K562 (cell line): Measurements from ENCODE around the gene TMPRSS11A. TPM values are rescaled to one million over a fixed set of nuclear protein-coding genes. Genes with fewer than 3 reads are reported as not detected.

Experiments used
- ATAC-seq: fragments of 200-7000 bp; cut with Tn5 transposase; 3 replicates; pipeline ENCODE4 v1.9.1; 2020; ENCODE audit warnings: moderate library complexity
- BruUV-seq: library from RNA; stranded (reverse); fragments of 400-500 nt; replicated peaks from 2 replicates; lab custom pipeline; 2021; lab: Mats Ljungman, UMichigan
- CTCF ChIA-PET: fragments of 300-600 bp; formaldehyde crosslinking; extraction: SDS; loops from one replicate; lab custom pipeline; 2021; ENCODE audit warnings: low intra/inter-chr PET ratio; lab: Yijun Ruan, JAX
- POLR2A ChIA-PET: fragments of 300-600, 350-650 bp; sonication (Branson Sonifier 250); formaldehyde crosslinking; extraction: SDS; loops from one replicate; lab custom pipeline; 2021; ENCODE audit warnings: antibody characterized with exemption, inconsistent platforms; lab: Yijun Ruan, JAX
- DNase-seq, 4 experiments: peaks; one replicate each; pipeline versions ENCODE4 v3.0.0 to v3.0.0-alpha.2; 2011 to 2018; ENCODE audit warnings: low spot score in 3 of 4, mixed read lengths in 3 of 4; ENCODE audit errors: extremely low read depth in 1 of 4
- FAIRE-seq: peaks from 2 replicates; lab custom pipeline; 2011; peaks lifted over from hg19 to GRCh38; lab: Jason Lieb, UNC
- H2AFZ ChIP-seq: 2 replicates; pipeline ENCODE4 v1.6.0; 2011; ENCODE audit warnings: low read depth, low read length, control low read depth, inconsistent platforms
- H3K27ac ChIP-seq: fragments of 200-600 bp; 3 replicates; pipeline ENCODE4 v1.8.0; 2011; ENCODE audit warnings: low read depth, mild to moderate bottlenecking, control low read depth, inconsistent platforms, low read length, moderate library complexity, mixed read lengths; ENCODE audit errors: extremely low read depth
- H3K27me3 ChIP-seq, 2 experiments: fragments of 300-600 bp in 1 of 2; 2 replicates in 1 of 2; 3 replicates in 1 of 2; pipeline versions ENCODE4 v1.6.0 to v1.8.0; 2011; ENCODE audit warnings: inconsistent platforms in 2 of 2, low read length in 2 of 2, mild to moderate bottlenecking in 1 of 2, mixed read lengths in 1 of 2, moderate library complexity in 1 of 2; ENCODE audit not compliant: control insufficient read depth in 2 of 2, insufficient read depth in 2 of 2
- H3K36me3 ChIP-seq: fragments of 300-600 bp; 3 replicates; pipeline ENCODE4 v1.8.0; 2011; ENCODE audit warnings: mild to moderate bottlenecking, low read length, inconsistent platforms; ENCODE audit not compliant: control insufficient read depth, insufficient read depth
- H3K4me1 ChIP-seq, 2 experiments: fragments of 200-600 bp in 1 of 2; replicated peaks in 1 of 2; 2 replicates in 1 of 2; 3 replicates in 1 of 2; pipeline versions ENCODE4 v1.5.1 to v1.8.0; 2011; ENCODE audit warnings: inconsistent platforms in 2 of 2, low read length in 2 of 2, mild to moderate bottlenecking in 1 of 2, mixed read lengths in 1 of 2, moderate library complexity in 1 of 2; ENCODE audit not compliant: control insufficient read depth in 2 of 2, insufficient read depth in 2 of 2
- H3K4me2 ChIP-seq: 2 replicates; pipeline ENCODE4 v1.6.1; 2011; ENCODE audit warnings: low read length, control low read depth, inconsistent platforms, mixed read lengths; ENCODE audit not compliant: insufficient read depth
- H3K4me3 ChIP-seq: fragments of 200-600 bp; sonication (generic), shearing (Covaris generic); 2 replicates; pipeline ENCODE4 v1.5.1; 2016; ENCODE audit warnings: control low read depth, inconsistent platforms
- H3K79me2 ChIP-seq: fragments of 200-600 bp; 3 replicates; pipeline ENCODE4 v1.8.0; 2011; ENCODE audit warnings: low read length, inconsistent platforms; ENCODE audit not compliant: control insufficient read depth, insufficient read depth
- H3K9ac ChIP-seq, 2 experiments: 2 replicates each; pipeline versions ENCODE4 v1.6.0 to v1.6.1; 2011; ENCODE audit warnings: low read depth in 2 of 2, low read length in 2 of 2, control low read depth in 1 of 2, inconsistent platforms in 1 of 2, mild to moderate bottlenecking in 1 of 2, mixed read lengths in 1 of 2; ENCODE audit not compliant: insufficient read depth in 1 of 2
- H3K9me1 ChIP-seq: one replicate; pipeline ENCODE4 v1.6.0; 2011; ENCODE audit warnings: inconsistent platforms, mild to moderate bottlenecking, low read length, moderate library complexity; ENCODE audit not compliant: control insufficient read depth, insufficient read depth
- H3K9me3 ChIP-seq: replicated peaks from 2 replicates; pipeline ENCODE4 v1.5.1; 2011; ENCODE audit warnings: low read depth, low read length, inconsistent platforms; ENCODE audit not compliant: control insufficient read depth, insufficient read depth
- H4K20me1 ChIP-seq: replicated peaks from 2 replicates; pipeline ENCODE4 v1.6.1; 2011; ENCODE audit warnings: low read length, inconsistent platforms, mixed read lengths; ENCODE audit not compliant: control insufficient read depth, insufficient read depth
- CBX8 ChIP-seq: fragments of 200-600 bp; sonication (generic); IDR thresholded peaks from 2 replicates; pipeline ENCODE4 v1.6.1; 2012; ENCODE audit warnings: borderline replicate concordance, mixed run types, low read depth, mild to moderate bottlenecking, moderate library complexity, mixed read lengths, low read length, control low read depth, inconsistent platforms; ENCODE audit not compliant: poor library complexity, severe bottlenecking; ENCODE audit errors: extremely low read depth
- HDGF ChIP-seq: fragments of 450-650 bp; IDR thresholded peaks from 2 replicates; pipeline ENCODE4 v1.6.1; 2016
- MGA ChIP-seq: fragments of 450-650 bp; IDR thresholded peaks from 2 replicates; pipeline ENCODE4 v1.6.1; 2016; ENCODE audit warnings: mild to moderate bottlenecking, moderate library complexity
- RNF2 ChIP-seq: sonication (generic); IDR thresholded peaks from 2 replicates; pipeline ENCODE4 v1.6.1; 2016
- TEAD4 ChIP-seq, 2 experiments: sonication (generic) in 1 of 2; formaldehyde crosslinking in 1 of 2; IDR thresholded peaks; 2 replicates each; pipeline versions ENCODE4 v1.6.1 to v1.8.0; 2012 to 2022; ENCODE audit warnings: borderline replicate concordance in 1 of 2, inconsistent platforms in 1 of 2, low read length in 1 of 2, mild to moderate bottlenecking in 1 of 2, missing genetic modification reagents in 1 of 2
- ZNF133 ChIP-seq: fragments of 250-450 bp; sonication (Bioruptor Pico); IDR thresholded peaks from 2 replicates; pipeline ENCODE4 v1.4.0; 2020; ENCODE audit warnings: mild to moderate bottlenecking
- ZNF75A ChIP-seq: fragments of 450-650 bp; formaldehyde crosslinking; IDR thresholded peaks from 2 replicates; pipeline ENCODE4 v1.4.0; 2020; ENCODE audit warnings: mild to moderate bottlenecking
- ZNF785 ChIP-seq: fragments of 250-450 bp; sonication (Bioruptor Pico); IDR thresholded peaks from 2 replicates; pipeline ENCODE4 v1.4.0; 2020; ENCODE audit warnings: mild to moderate bottlenecking
- WGBS: fragments of 100-300 bp; shearing (Covaris generic); methylation state at CpG from one replicate; pipeline ENCODE4 v1.1.6; 2016; ENCODE audit warnings: low coverage, mixed read lengths; ENCODE audit not compliant: insufficient coverage; ENCODE audit errors: missing lambda C conversion rate; 5-methylcytosine and 5-hydroxymethylcytosine counted together
- in situ Hi-C: fragments of 300-500 bp; cut with MboI; formaldehyde crosslinking; loops from 4 replicates; pipeline ENCODE4 v1.15.0; 2018; ENCODE audit warnings: inconsistent platforms, mixed read lengths
- intact Hi-C: fragments of 100-400 bp; cut with micrococcal nuclease; formaldehyde crosslinking; loops from 2 replicates; pipeline ENCODE4 v1.14.2; 2022
- polyA plus RNA-seq, 8 experiments: library from polyadenylated mRNA; depleted of rRNA in 4 of 8; stranded (reverse) in 5 of 8; unstranded in 3 of 8; fragments of >200 nt; fragmentation: Nextera tagmentation in 2 of 8; fragmentation: Illumina TruSeq in 1 of 8; extraction: Ambion mirVana in 2 of 8; extraction: Trizol in 1 of 8; gene quantifications; 2 replicates each; pipeline versions ENCODE4 v1.2.1 to v1.2.3, GENCODE V29; 2011 to 2014; ENCODE audit warnings: inconsistent platforms in 1 of 8, missing spikeins in 1 of 8
- total RNA-seq, 7 experiments: library from RNA; depleted of rRNA in 6 of 7; stranded (reverse); fragments of >200 nt in 6 of 7; fragmentation: Illumina TruSeq in 2 of 7; extraction: Trizol in 2 of 7; gene quantifications; 2 replicates each; pipeline versions ENCODE4 v1.2.1 to v1.2.3, GENCODE V29; 2011 to 2021; ENCODE audit warnings: low replicate concordance in 1 of 7
- TF ChIP-seq, protein P1 (sequence below): sonication (generic); formaldehyde crosslinking; IDR thresholded peaks from 2 replicates; pipeline ENCODE4 v1.8.1; 2022; ENCODE audit warnings: missing genetic modification reagents

Gene TMPRSS11A
- total and polyA plus RNA-seq, 9 of the 15 experiments (the other 6 are each of a cell fraction or from before 2014, with no cell fraction given) = not detected

GRCh38 chr4:67954890-67955289 lies 8.4 kb downstream of the TMPRSS11A start (continued):
- no peak for TF ChIP-seq CBX8

- ATAC-seq (no peak), DNase-seq (no peak), FAIRE-seq (no peak)
- WGBS = 2% methylated on average over 3 of the region's 3 CpGs
- Histone ChIP-seq H2AFZ (no peak overlapping the region), H3K4me1 (no peaks in the 10 kb centered on the region), H4K20me1 (no peaks in the 10 kb centered on the region), H3K27ac (no peak overlapping the region), H3K9me1 (no peaks in the 10 kb centered on the region), H3K9ac (no peak overlapping the region), H3K9me3 (no peaks in the 10 kb centered on the region), H3K4me3 (no peak overlapping the region), H3K79me2 (no peaks in the 10 kb centered on the region), H3K27me3 (no peaks in the 10 kb centered on the region), H3K36me3 (no peaks in the 10 kb centered on the region), H3K4me2 (no peak overlapping the region)
- ChIA-PET POLR2A (no interaction called here), CTCF (no interaction called here)
- intact Hi-C loops (no loop called here), in situ Hi-C loops (no loop called here)
- BruUV-seq = no TSS peak
- TF ChIP-seq TEAD4 (IDR thresholded peaks at IDR 0.05; ENCODE audit: low read length) (no peak), TEAD4 (CRISPR knock-in tag; IDR thresholded peaks at IDR 0.05; ENCODE audit: borderline replicate concordance) (no peak), ZNF133 (CRISPR knock-in tag) (no peak), HDGF (no peak), RNF2 (no peak), MGA (no peak), ZNF75A (CRISPR knock-in tag) (no peak), ZNF785 (CRISPR knock-in tag) (no peak)
- TF ChIP-seq, protein P1, sequence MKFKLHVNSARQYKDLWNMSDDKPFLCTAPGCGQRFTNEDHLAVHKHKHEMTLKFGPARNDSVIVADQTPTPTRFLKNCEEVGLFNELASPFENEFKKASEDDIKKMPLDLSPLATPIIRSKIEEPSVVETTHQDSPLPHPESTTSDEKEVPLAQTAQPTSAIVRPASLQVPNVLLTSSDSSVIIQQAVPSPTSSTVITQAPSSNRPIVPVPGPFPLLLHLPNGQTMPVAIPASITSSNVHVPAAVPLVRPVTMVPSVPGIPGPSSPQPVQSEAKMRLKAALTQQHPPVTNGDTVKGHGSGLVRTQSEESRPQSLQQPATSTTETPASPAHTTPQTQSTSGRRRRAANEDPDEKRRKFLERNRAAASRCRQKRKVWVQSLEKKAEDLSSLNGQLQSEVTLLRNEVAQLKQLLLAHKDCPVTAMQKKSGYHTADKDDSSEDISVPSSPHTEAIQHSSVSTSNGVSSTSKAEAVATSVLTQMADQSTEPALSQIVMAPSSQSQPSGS (CRISPR knock-in tag) = no peak
Observed at GRCh38 chr4:67941074-67941473, 22.2 kb downstream of the TMPRSS11A start.
